Loucy (cell line): ENCODE data around the gene MYDGF.

Experiments
- H2AFZ ChIP-seq: fragments of 200-600 bp; sonication (generic); 2 replicates; pipeline ENCODE4 v1.6.0; 2016; ENCODE audit warnings: antibody characterized with exemption, mild to moderate bottlenecking, low read length, moderate library complexity
- H3F3A ChIP-seq: fragments of 200-600 bp; 2 replicates; pipeline ENCODE4 v1.6.0; 2016; ENCODE audit warnings: antibody characterized with exemption, low read depth, mild to moderate bottlenecking
- H3K27me3 ChIP-seq: fragments of 200-600 bp; sonication (generic); 2 replicates; pipeline ENCODE4 v1.6.1; 2014; ENCODE audit warnings: low read length, mild to moderate bottlenecking; ENCODE audit not compliant: insufficient read depth, poor library complexity, severe bottlenecking
- H3K36me3 ChIP-seq: fragments of 200-600 bp; sonication (generic); 2 replicates; pipeline ENCODE4 v1.6.1; 2016; ENCODE audit warnings: low read length; ENCODE audit not compliant: insufficient read depth
- H3K4me1 ChIP-seq: fragments of 200-600 bp; sonication (generic); 2 replicates; pipeline ENCODE4 v1.5.1; 2014; ENCODE audit warnings: low read length, mild to moderate bottlenecking; ENCODE audit not compliant: insufficient read depth, poor library complexity, severe bottlenecking
- H3K4me2 ChIP-seq: fragments of 200-600 bp; sonication (generic); 2 replicates; pipeline ENCODE4 v1.6.0; 2014; ENCODE audit warnings: antibody characterized with exemption, low read length, low read depth, mild to moderate bottlenecking; ENCODE audit not compliant: poor library complexity, severe bottlenecking
- H3K4me3 ChIP-seq: fragments of 200-600 bp; sonication (generic); 2 replicates; pipeline ENCODE4 v1.5.1; 2014; ENCODE audit warnings: low read length, mild to moderate bottlenecking, mixed read lengths; ENCODE audit not compliant: poor library complexity, severe bottlenecking
- H3K79me2 ChIP-seq: fragments of 200-600 bp; sonication (generic); 2 replicates; pipeline ENCODE4 v1.6.1; 2014; ENCODE audit warnings: low read length; ENCODE audit not compliant: insufficient read depth
- H3K9ac ChIP-seq: fragments of 200-600 bp; sonication (generic); 2 replicates; pipeline ENCODE4 v1.6.0; 2014; ENCODE audit warnings: mild to moderate bottlenecking, low read depth, low read length, moderate library complexity; ENCODE audit not compliant: poor library complexity, severe bottlenecking
- H3K9me2 ChIP-seq: fragments of 200-600 bp; sonication (generic); replicated peaks from 2 replicates; pipeline ENCODE4 v1.6.1; 2016; ENCODE audit warnings: low read depth, low read length, mixed read lengths
- H3K9me3 ChIP-seq: fragments of 200-600 bp; sonication (generic); 2 replicates; pipeline ENCODE4 v1.6.1; 2014; ENCODE audit warnings: mild to moderate bottlenecking, antibody characterized with exemption, low read length, low read depth; ENCODE audit not compliant: insufficient read depth
- H4K20me1 ChIP-seq: fragments of 200-600 bp; sonication (generic); 2 replicates; pipeline ENCODE4 v1.6.0; 2014; ENCODE audit warnings: antibody characterized with exemption, low read length, mild to moderate bottlenecking; ENCODE audit not compliant: insufficient read depth, poor library complexity, severe bottlenecking
- EZH2phosphoT487 ChIP-seq: fragments of 200-600 bp; IDR thresholded peaks from 2 replicates; pipeline ENCODE4 v1.6.1; 2018; ENCODE audit warnings: antibody characterized with exemption, mild to moderate bottlenecking, moderate library complexity, borderline replicate concordance
- TF ChIP-seq, protein P1 (sequence below): fragments of 200-600 bp; sonication (generic); conservative IDR thresholded peaks from 2 replicates; pipeline ENCODE4 v1.5.1; 2014; ENCODE audit warnings: mild to moderate bottlenecking, antibody characterized with exemption, low read length

The MYDGF gene

DNA sequence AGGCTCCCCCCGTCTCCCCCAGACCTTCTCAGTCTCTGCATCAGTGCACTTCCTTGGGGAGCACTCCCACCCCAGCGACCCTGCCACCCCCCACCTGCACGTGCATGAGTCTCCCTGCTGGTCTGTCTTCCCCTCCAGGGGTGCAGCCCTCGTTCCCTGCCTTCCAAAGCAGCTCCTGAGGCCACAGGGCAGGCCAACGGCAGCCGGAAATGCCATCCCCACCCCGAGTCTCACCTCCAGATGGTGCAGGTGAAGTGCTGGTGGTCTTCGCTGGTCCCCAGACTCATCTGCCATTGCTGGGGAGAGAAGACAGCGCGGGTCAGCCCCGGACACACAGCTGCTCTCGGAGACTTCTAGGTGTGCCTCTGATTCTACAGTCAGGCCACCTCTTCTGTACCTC is 5.5 kb downstream of the MYDGF start:
- no peak overlapping the region for H2AFZ ChIP-seq
- no peaks in the 10 kb centered on the region for H3K27me3 ChIP-seq
- peaks cover 27% of the 10 kb centered on the region; the same call in 1 of the 2 replicates for H3K36me3 ChIP-seq
- peaks cover 10% of the 10 kb centered on the region for H3K4me1 ChIP-seq
- peaks cover 17% of the 10 kb centered on the region for H3K79me2 ChIP-seq
- no peak overlapping the region for H3K4me2 ChIP-seq
- no peaks in the 10 kb centered on the region for H3F3A ChIP-seq
- H4K20me1 ChIP-seq, result peaks cover 7% of the 10 kb centered on the region
- TF ChIP-seq, protein P1, sequence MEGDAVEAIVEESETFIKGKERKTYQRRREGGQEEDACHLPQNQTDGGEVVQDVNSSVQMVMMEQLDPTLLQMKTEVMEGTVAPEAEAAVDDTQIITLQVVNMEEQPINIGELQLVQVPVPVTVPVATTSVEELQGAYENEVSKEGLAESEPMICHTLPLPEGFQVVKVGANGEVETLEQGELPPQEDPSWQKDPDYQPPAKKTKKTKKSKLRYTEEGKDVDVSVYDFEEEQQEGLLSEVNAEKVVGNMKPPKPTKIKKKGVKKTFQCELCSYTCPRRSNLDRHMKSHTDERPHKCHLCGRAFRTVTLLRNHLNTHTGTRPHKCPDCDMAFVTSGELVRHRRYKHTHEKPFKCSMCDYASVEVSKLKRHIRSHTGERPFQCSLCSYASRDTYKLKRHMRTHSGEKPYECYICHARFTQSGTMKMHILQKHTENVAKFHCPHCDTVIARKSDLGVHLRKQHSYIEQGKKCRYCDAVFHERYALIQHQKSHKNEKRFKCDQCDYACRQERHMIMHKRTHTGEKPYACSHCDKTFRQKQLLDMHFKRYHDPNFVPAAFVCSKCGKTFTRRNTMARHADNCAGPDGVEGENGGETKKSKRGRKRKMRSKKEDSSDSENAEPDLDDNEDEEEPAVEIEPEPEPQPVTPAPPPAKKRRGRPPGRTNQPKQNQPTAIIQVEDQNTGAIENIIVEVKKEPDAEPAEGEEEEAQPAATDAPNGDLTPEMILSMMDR, result no peak
- TF ChIP-seq EZH2phosphoT487, result no peak
- no peaks in the 10 kb centered on the region for H3K9me2 ChIP-seq
- no peak overlapping the region for H3K9ac ChIP-seq
- H3K9me3 ChIP-seq, result no peaks in the 10 kb centered on the region
- H3K4me3 ChIP-seq, result no peak overlapping the region

DNA sequence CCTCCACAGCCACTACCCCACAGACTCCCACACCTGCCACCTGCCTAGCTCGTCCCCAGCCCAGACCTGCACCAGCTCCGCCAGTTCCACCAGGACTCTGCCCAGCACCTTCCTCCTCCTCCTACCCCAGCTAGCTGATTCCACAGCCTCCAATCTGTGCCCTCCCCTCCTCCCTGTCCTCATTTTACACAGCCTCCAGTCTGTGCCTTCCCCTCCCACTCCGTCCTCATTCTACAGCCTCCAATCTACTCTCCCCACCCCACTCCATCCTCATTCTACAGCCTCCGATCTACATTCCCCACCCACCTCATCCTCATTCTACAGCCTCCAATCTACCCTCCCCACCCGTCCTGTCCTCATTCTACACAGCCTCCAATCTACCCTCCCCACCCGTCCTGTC is 7.3 kb downstream of the MYDGF start:
- no peak overlapping the region for H3K4me2 ChIP-seq
- H3K36me3 ChIP-seq, result peaks cover 40% of the 10 kb centered on the region; the same call in 1 of the 2 replicates
- no peak overlapping the region for H2AFZ ChIP-seq
- no peaks in the 10 kb centered on the region for H4K20me1 ChIP-seq
- no peaks in the 10 kb centered on the region for H3K9me3 ChIP-seq
- no peak overlapping the region for H3K9ac ChIP-seq
- H3K27me3 ChIP-seq, result no peaks in the 10 kb centered on the region
- no peak for TF ChIP-seq EZH2phosphoT487
- TF ChIP-seq, protein P1, result no peak
- no peak overlapping the region for H3K4me3 ChIP-seq
- H3F3A ChIP-seq, result no peaks in the 10 kb centered on the region
- no peaks in the 10 kb centered on the region; the same call in 1 of the 2 replicates for H3K79me2 ChIP-seq
- H3K9me2 ChIP-seq, result no peaks in the 10 kb centered on the region
- no peaks in the 10 kb centered on the region for H3K4me1 ChIP-seq

DNA sequence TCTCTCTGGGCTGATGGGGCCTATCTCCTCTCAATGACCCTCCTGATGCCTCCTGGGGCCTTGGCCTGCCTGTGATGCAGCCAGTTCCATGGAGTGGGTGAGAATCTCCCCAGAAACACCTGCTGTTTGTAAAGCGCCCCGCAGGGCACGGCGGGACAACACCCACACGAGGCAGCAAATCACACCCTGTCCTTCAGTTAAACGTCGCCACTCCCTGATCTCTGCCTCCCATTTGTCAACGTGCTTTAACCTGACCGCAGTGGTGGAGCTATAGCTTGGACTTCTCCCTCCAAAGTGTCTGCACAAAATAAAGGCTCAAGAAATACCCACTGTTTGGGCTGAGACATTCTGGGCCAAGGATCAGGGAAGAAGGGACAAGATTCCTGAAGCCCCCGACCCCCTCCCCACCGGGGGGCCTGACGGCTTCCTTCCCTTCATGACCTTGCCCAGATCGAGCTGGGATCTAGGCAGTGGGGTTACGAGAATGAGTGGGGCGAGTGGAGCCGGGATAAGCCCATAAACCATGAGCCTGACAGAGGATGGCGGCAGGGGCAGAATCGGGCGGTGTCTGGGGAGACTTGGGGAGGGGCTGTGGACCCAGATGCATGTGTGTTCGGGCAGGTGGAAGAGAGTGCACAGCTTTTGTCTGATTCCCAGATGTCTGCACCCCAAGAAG is 8.0 kb downstream of the MYDGF start:
- H3K27me3 ChIP-seq, result no peaks in the 10 kb centered on the region
- H3K79me2 ChIP-seq, result no peaks in the 10 kb centered on the region; the same call in 1 of the 2 replicates
- H3K9me3 ChIP-seq, result no peaks in the 10 kb centered on the region
- no peak overlapping the region for H3K4me2 ChIP-seq
- no peaks in the 10 kb centered on the region for H3K9me2 ChIP-seq
- TF ChIP-seq EZH2phosphoT487, result no peak
- TF ChIP-seq, protein P1, result no peak
- no peak overlapping the region for H3K9ac ChIP-seq
- H4K20me1 ChIP-seq, result no peaks in the 10 kb centered on the region
- H3F3A ChIP-seq, result no peaks in the 10 kb centered on the region
- H3K4me3 ChIP-seq, result no peak overlapping the region
- H3K36me3 ChIP-seq, result peaks cover 45% of the 10 kb centered on the region; the same call in 1 of the 2 replicates
- no peaks in the 10 kb centered on the region for H3K4me1 ChIP-seq
- no peak overlapping the region for H2AFZ ChIP-seq
